VCaP (cell line): ENCODE data around the gene FOXB1.

Source experiments
- H3K27ac ChIP-seq: fragments of 450-650 bp; 2 replicates; pipeline ENCODE4 v1.5.1; 2017
- CTCF ChIP-seq: fragments of 450-650 bp; conservative IDR thresholded peaks from 2 replicates; pipeline ENCODE4 v1.5.1; 2017; ENCODE audit warnings: mild to moderate bottlenecking, moderate library complexity

FOXB1 gene

GRCh38 chr15:60004009-60004845, at the start of gene FOXB1:
Gene FOXB1 (plus strand): TSS chr15:60004311. CDS start chr15:60004964, 653 bp downstream.
- no peak within 1 kb of the TSS for H3K27ac ChIP-seq
- TF ChIP-seq CTCF, result no peak

GRCh38 chr15:59958288-59958687, 45.8 kb upstream of the FOXB1 start:
- TF ChIP-seq CTCF, result no peak
- H3K27ac ChIP-seq, result no peak overlapping the region

- no peak overlapping the region for H3K27ac ChIP-seq
- TF ChIP-seq CTCF, result no peak
Observed at GRCh38 chr15:59960318-59960717, 43.8 kb upstream of the FOXB1 start.

GRCh38 chr15:59963322-59963721, 40.8 kb upstream of the FOXB1 start:
- TF ChIP-seq CTCF, result no peak
- no peak overlapping the region for H3K27ac ChIP-seq

GRCh38 chr15:59963925-59964324, 40.2 kb upstream of the FOXB1 start:
- TF ChIP-seq CTCF, result no peak
- no peak overlapping the region for H3K27ac ChIP-seq

GRCh38 chr15:59965741-59966140, 38.4 kb upstream of the FOXB1 start:
- H3K27ac ChIP-seq, result no peak overlapping the region
- TF ChIP-seq CTCF, result no peak

- H3K27ac ChIP-seq, result no peak overlapping the region
- no peak for TF ChIP-seq CTCF
Observed at GRCh38 chr15:59966262-59966661, 37.8 kb upstream of the FOXB1 start.
